Activated naive CD8-positive, alpha-beta T cell treated with anti-CD3 and anti-CD28 coated beads, Interleukin-2, amount 50 U/mL, for 16 hours (primary cell): ENCODE data around the gene PCGF1.
"Not testable (repeated sequence)": the region's sequence is repeated elsewhere in the genome, so short reads cannot be mapped to it uniquely, and the experiment has no call there.

ENCODE experiments used
- DNase-seq: peaks from one replicate; pipeline ENCODE4 v3.0.0-alpha.2; 2020; ENCODE audit warnings: low read depth, low spot score

PCGF1 gene

GRCh38 chr2:74499940-74500577 is 7.4 kb downstream of the PCGF1 start:
- no peak for DNase-seq

- DNase-seq: no peak
Observed at GRCh38 chr2:74499267-74499939, 8.1 kb downstream of the PCGF1 start, which contains the start of gene LBX2. Gene LBX2, minus strand, starts transcription at chr2:74499603. Its CDS starts 66 bp downstream, at chr2:74499537.

GRCh38 chr2:74498500-74499266 is 8.8 kb downstream of the PCGF1 start:
- DNase-seq: no peak

- DNase-seq: no peak
Observed at GRCh38 chr2:74497777-74498499, 9.6 kb downstream of the PCGF1 start.

- DNase-seq: no peak
Observed at GRCh38 chr2:74496997-74497776, 10.3 kb downstream of the PCGF1 start.

- DNase-seq: no peak
Observed at GRCh38 chr2:74495440-74495839, 12.1 kb downstream of the PCGF1 start.

GRCh38 chr2:74493546-74493945 is 13.9 kb downstream of the PCGF1 start:
- DNase-seq: no peak

- no peak for DNase-seq
Observed at GRCh38 chr2:74491648-74492544, 15.6 kb downstream of the PCGF1 start.

- DNase-seq: no peak
Observed at GRCh38 chr2:74489906-74490305, 17.6 kb downstream of the PCGF1 start.

GRCh38 chr2:74488643-74489481 is 18.6 kb downstream of the PCGF1 start:
- DNase-seq: no peak

GRCh38 chr2:74486141-74486540 is 21.4 kb downstream of the PCGF1 start:
- no peak for DNase-seq

- DNase-seq: not testable (repeated sequence)
Observed at GRCh38 chr2:74483675-74484164, 23.8 kb downstream of the PCGF1 start.

GRCh38 chr2:74482801-74483674 is 24.5 kb downstream of the PCGF1 start, which contains the start of the genes CCDC142 and TTC31:
Gene CCDC142, minus strand, starts transcription at chr2:74482998. Its CDS starts 161 bp downstream, at chr2:74482837.
Gene TTC31, plus strand, starts transcription at chr2:74483081. Its CDS starts 15 bp downstream, at chr2:74483096.
- DNase-seq: peak; percentile 86

- no peak for DNase-seq
Observed at GRCh38 chr2:74481961-74482800, 25.3 kb downstream of the PCGF1 start.

- no peak for DNase-seq
Observed at GRCh38 chr2:74481431-74481830, 26.1 kb downstream of the PCGF1 start.

GRCh38 chr2:74474899-74475298 is 32.6 kb downstream of the PCGF1 start:
- no peak for DNase-seq

GRCh38 chr2:74474481-74474880 is 33.0 kb downstream of the PCGF1 start:
- DNase-seq: no peak
